HepG2 (cell line): ENCODE results near the gene SLC35A1. TPM values are rescaled to one million over a fixed set of nuclear protein-coding genes. Genes with fewer than 3 reads are reported as not detected.

ENCODE experiments used
- ATAC-seq: fragments of 200-7000 bp; cut with Tn5 transposase; 3 replicates; pipeline ENCODE4 v1.9.1; 2020; ENCODE audit warnings: mild to moderate bottlenecking, moderate library complexity
- BruUV-seq: library from RNA; stranded (reverse); fragments of 400-500 nt; replicated peaks from 2 replicates; lab custom pipeline; 2021; lab: Mats Ljungman, UMichigan
- CTCF ChIA-PET: fragments of 300-600 bp; formaldehyde crosslinking; extraction: SDS; loops from one replicate; lab custom pipeline; 2021; ENCODE audit warnings: low total read pairs, inconsistent platforms, low intra/inter-chr PET ratio; lab: Yijun Ruan, JAX
- POLR2A ChIA-PET: fragments of 350-600 bp; sonication (Branson Sonifier 250); formaldehyde crosslinking; loops from one replicate; lab custom pipeline; 2020; ENCODE audit warnings: antibody characterized with exemption, inconsistent platforms; lab: Yijun Ruan, JAX
- DNase-seq: peaks from one replicate; pipeline ENCODE4 v3.0.0-alpha.2; 2015; ENCODE audit warnings: low spot score
- FAIRE-seq: peaks from 3 replicates; lab custom pipeline; 2011; peaks lifted over from hg19 to GRCh38; lab: Jason Lieb, UNC
- H2AFZ ChIP-seq: one replicate; pipeline ENCODE4 v1.6.1; 2011; ENCODE audit warnings: low read length, inconsistent platforms
- H3K27ac ChIP-seq: fragments of 300-600 bp; 3 replicates; pipeline ENCODE4 v1.8.0; 2011; ENCODE audit warnings: mixed run types, mild to moderate bottlenecking, mixed read lengths, low read length, inconsistent platforms; ENCODE audit not compliant: insufficient read depth; ENCODE audit errors: extremely low read length
- H3K27me3 ChIP-seq, 2 experiments: fragments of 200-600 bp in 1 of 2; 2 replicates in 1 of 2; 3 replicates in 1 of 2; pipeline versions ENCODE4 v1.6.0 to v1.8.0; 2011; ENCODE audit warnings: low read length in 2 of 2, mild to moderate bottlenecking in 2 of 2, moderate library complexity in 2 of 2, inconsistent platforms in 1 of 2; ENCODE audit not compliant: insufficient read depth in 2 of 2, control insufficient read depth in 1 of 2
- H3K36me3 ChIP-seq, 2 experiments: fragments of 200-600 bp in 1 of 2; replicated peaks in 1 of 2; 2 replicates in 1 of 2; 3 replicates in 1 of 2; pipeline versions ENCODE4 v1.5.1 to v1.8.0; 2011; ENCODE audit warnings: low read length in 2 of 2, inconsistent platforms in 1 of 2; ENCODE audit not compliant: insufficient read depth in 2 of 2, control insufficient read depth in 1 of 2
- H3K4me1 ChIP-seq: 2 replicates; pipeline ENCODE4 v1.5.1; 2012; ENCODE audit warnings: low read length, inconsistent platforms; ENCODE audit not compliant: insufficient read depth
- H3K4me2 ChIP-seq: 2 replicates; pipeline ENCODE4 v1.6.0; 2011; ENCODE audit warnings: low read depth, low read length, inconsistent platforms
- H3K4me3 ChIP-seq, 3 experiments: fragments of 200-600 bp in 1 of 3; sonication (generic), shearing (Covaris generic) in 1 of 3; replicated peaks in 1 of 3; 2 replicates each; pipeline ENCODE4 v1.5.1; 2011 to 2016; ENCODE audit warnings: low read length in 3 of 3, inconsistent platforms in 2 of 3, low read depth in 2 of 3, mild to moderate bottlenecking in 2 of 3, control low read depth in 1 of 3, mixed read lengths in 1 of 3; ENCODE audit not compliant: insufficient read depth in 1 of 3
- H3K79me2 ChIP-seq: one replicate; pipeline ENCODE4 v1.6.1; 2011; ENCODE audit warnings: low read length, inconsistent platforms; ENCODE audit not compliant: insufficient read depth
- H3K9ac ChIP-seq: 2 replicates; pipeline ENCODE4 v1.6.0; 2011; ENCODE audit warnings: mild to moderate bottlenecking, low read depth, low read length, inconsistent platforms; ENCODE audit not compliant: insufficient read depth
- H3K9me3 ChIP-seq: 2 replicates; pipeline ENCODE4 v1.5.1; 2012; ENCODE audit warnings: mild to moderate bottlenecking, low read length
- H4K20me1 ChIP-seq: 2 replicates; pipeline ENCODE4 v1.6.0; 2011; ENCODE audit warnings: inconsistent platforms, mild to moderate bottlenecking, low read length, moderate library complexity; ENCODE audit not compliant: insufficient read depth
- ATF7 ChIP-seq, 2 experiments: fragments of 450-650 bp in 1 of 2; sonication (generic) in 1 of 2; formaldehyde crosslinking in 1 of 2; IDR thresholded peaks; 2 replicates each; pipeline versions ENCODE4 v1.4.0 to v1.6.1; 2016 to 2020; ENCODE audit warnings: antibody characterized with exemption in 1 of 2, mild to moderate bottlenecking in 1 of 2, missing genetic modification reagents in 1 of 2
- E2F1 ChIP-seq: sonication (generic); formaldehyde crosslinking; IDR thresholded peaks from 2 replicates; pipeline ENCODE4 v1.5.0; 2020; ENCODE audit warnings: missing genetic modification reagents
- GPN1 ChIP-seq: sonication (generic); formaldehyde crosslinking; IDR thresholded peaks from 2 replicates; pipeline ENCODE4 v1.5.1; 2020; ENCODE audit warnings: missing genetic modification reagents, borderline replicate concordance
- GTF2F1 ChIP-seq: fragments of 150-350 bp; IDR thresholded peaks from 2 replicates; pipeline ENCODE4 v1.6.1; 2014; ENCODE audit warnings: low read length
- MAFG ChIP-seq: sonication (generic); formaldehyde crosslinking; IDR thresholded peaks from 2 replicates; pipeline ENCODE4 v1.5.1; 2020; ENCODE audit warnings: mild to moderate bottlenecking, missing genetic modification reagents
- POLR2A ChIP-seq, 2 experiments: IDR thresholded peaks; 2 replicates each; pipeline ENCODE4 v1.6.1; 2011; ENCODE audit warnings: low read depth in 2 of 2, low read length in 2 of 2, mild to moderate bottlenecking in 1 of 2, moderate library complexity in 1 of 2; ENCODE audit not compliant: insufficient read depth in 1 of 2
- SP140L ChIP-seq: sonication (generic); formaldehyde crosslinking; IDR thresholded peaks from 2 replicates; pipeline ENCODE4 v1.4.0; 2020; ENCODE audit warnings: missing genetic modification reagents, borderline replicate concordance
- SSRP1 ChIP-seq: IDR thresholded peaks from 2 replicates; pipeline ENCODE4 v1.6.1; 2016; ENCODE audit warnings: control low read depth
- TEAD3 ChIP-seq: optimal IDR thresholded peaks from 2 replicates; pipeline ENCODE3; 2016; ENCODE audit warnings: borderline replicate concordance
- ZFP36 ChIP-seq: fragments of 150-350 bp; IDR thresholded peaks from 2 replicates; pipeline ENCODE4 v1.6.1; 2018; ENCODE audit warnings: borderline replicate concordance, low read length, low read depth; ENCODE audit not compliant: partially characterized antibody
- ZNF335 ChIP-seq: sonication (generic); formaldehyde crosslinking; IDR thresholded peaks from 2 replicates; pipeline ENCODE4 v1.4.0; 2020; ENCODE audit warnings: missing genetic modification reagents
- ZNF441 ChIP-seq: sonication (generic); formaldehyde crosslinking; IDR thresholded peaks from 2 replicates; pipeline ENCODE4 v1.7.0; 2021; ENCODE audit warnings: missing genetic modification reagents, borderline replicate concordance
- ZNF773 ChIP-seq: sonication (generic); formaldehyde crosslinking; IDR thresholded peaks from 2 replicates; pipeline ENCODE4 v1.4.0; 2020; ENCODE audit warnings: missing genetic modification reagents, borderline replicate concordance
- ZSCAN25 ChIP-seq: sonication (generic); formaldehyde crosslinking; IDR thresholded peaks from 2 replicates; pipeline ENCODE4 v1.8.0; 2022; ENCODE audit warnings: mild to moderate bottlenecking, missing genetic modification reagents
- WGBS: methylation state at CpG from one replicate; pipeline ENCODE4 v1.1.6; 2017; ENCODE audit warnings: low lambda C conversion rate; 5-methylcytosine and 5-hydroxymethylcytosine counted together
- in situ Hi-C: cut with HindIII; loops from 2 replicates; pipeline ENCODE4 v1.10.0; 2017; ENCODE audit warnings: low pct_unique_long_range_greater_than_20kb; ENCODE audit not compliant: extremely low pct_ligation_motif_present
- intact Hi-C: fragments of 100-400 bp; cut with micrococcal nuclease; formaldehyde crosslinking; loops from one replicate; pipeline ENCODE4 v1.10.0; 2022; ENCODE audit not compliant: unreplicated experiment
- polyA plus RNA-seq, 8 experiments: library from polyadenylated mRNA; depleted of rRNA in 3 of 8; stranded (reverse) in 7 of 8; unstranded in 1 of 8; fragments of >200 nt; fragmentation: Illumina TruSeq in 4 of 8; extraction: Trizol in 4 of 8; gene quantifications; 2 replicates each; pipeline versions ENCODE4 v1.2.1 to v1.2.3, GENCODE V29; 2011 to 2016; ENCODE audit warnings: low read depth in 4 of 8, missing spikeins in 1 of 8, mixed read lengths in 1 of 8; ENCODE audit not compliant: insufficient read depth in 1 of 8
- total RNA-seq, 5 experiments: library from RNA; depleted of rRNA; stranded (reverse); fragments of >200 nt; fragmentation: Illumina TruSeq; extraction: Trizol; gene quantifications; 2 replicates each; pipeline ENCODE4 v1.2.3, GENCODE V29; 2016; ENCODE audit warnings: low read depth in 1 of 5

The SLC35A1 gene
- total and polyA plus RNA-seq, 2 of the 13 experiments (the other 11 are each of a cell fraction or from before 2014, with no cell fraction given) = 24.8 to 25.1 TPM

- H4K20me1 ChIP-seq = no peaks in the 10 kb centered on the region
- WGBS = 67% methylated on average over 2 of the region's 2 CpGs
- CTCF ChIA-PET = no interaction called here
These were observed 28.4 kb upstream of the SLC35A1 start for GRCh38 chr6:87444362-87444761.

DNA sequence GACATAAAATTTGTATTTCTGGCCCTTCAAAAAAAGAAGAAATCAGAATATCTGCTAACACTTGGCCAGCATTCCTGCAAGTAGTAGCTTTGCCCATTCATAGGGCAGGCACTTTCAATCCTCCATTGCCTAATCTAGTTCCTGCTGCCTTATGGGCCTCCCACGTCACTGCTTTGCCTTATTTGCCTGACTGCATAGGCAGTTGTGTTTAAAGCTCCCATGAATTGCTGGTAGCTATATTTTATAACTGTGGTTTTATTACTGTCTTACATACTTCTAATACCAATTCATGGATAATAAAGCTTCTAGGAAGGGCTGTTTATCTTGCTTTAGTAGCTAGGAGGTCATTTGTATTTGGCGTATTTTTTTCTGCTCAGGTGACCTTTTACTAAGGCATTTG is 7.7 kb upstream of the SLC35A1 start:
- POLR2A ChIA-PET = no interaction called here

More at GRCh38 chr6:87444362-87444761, 28.4 kb upstream of the SLC35A1 start:
- H3K4me1 ChIP-seq = no peaks in the 10 kb centered on the region
- peak; percentile 94 for TF ChIP-seq TEAD3 (CRISPR knock-in tag)
- no peak for TF ChIP-seq SP140L (CRISPR knock-in tag)
- no peak for TF ChIP-seq GTF2F1
- TF ChIP-seq SSRP1 (CRISPR knock-in tag) = no peak
- no peak for TF ChIP-seq ZNF335
- peaks cover 0 to 2% of the 10 kb centered on the region in 2 experiments; a peak in 1 of 5 replicates for H3K27me3 ChIP-seq
- no peak overlapping the region for H3K4me2 ChIP-seq
- DNase-seq = peak; percentile 23
- H3K4me3 ChIP-seq = no peak overlapping the region
- intact Hi-C loops = no loop called here
- H3K27ac ChIP-seq = no peak overlapping the region
- POLR2A ChIA-PET = no interaction called here
- no peaks in the 10 kb centered on the region for H3K36me3 ChIP-seq
- ATAC-seq = peak; percentile 41; the same call in 1 of the 3 replicates
- no peaks in the 10 kb centered on the region for H3K9me3 ChIP-seq
- FAIRE-seq = no peak
- in situ Hi-C loops = no loop called here
- H3K79me2 ChIP-seq = no peaks in the 10 kb centered on the region
- no TSS peak for BruUV-seq
- no peak overlapping the region for H2AFZ ChIP-seq
- no peak overlapping the region for H3K9ac ChIP-seq

More for the DNA sequence above, 7.7 kb upstream of the SLC35A1 start:
- H3K79me2 ChIP-seq = no peaks in the 10 kb centered on the region
- H3K4me3 ChIP-seq = no peak overlapping the region
- no peaks in the 10 kb centered on the region for H3K9me3 ChIP-seq
- no peak for TF ChIP-seq ZSCAN25 (CRISPR knock-in tag)
- no peak for TF ChIP-seq ATF7 (IDR thresholded peaks at IDR 0.05)
- no peak for TF ChIP-seq ATF7 (CRISPR knock-in tag; IDR thresholded peaks at IDR 0.05)
- no peak for TF ChIP-seq MAFG (CRISPR knock-in tag)
- TF ChIP-seq GPN1 (CRISPR knock-in tag) = no peak
- TF ChIP-seq POLR2A (IDR thresholded peaks at IDR 0.05; ENCODE audit: insufficient read depth in 1 of 2, low read depth in 2 of 2, low read length in 2 of 2) = no peak
- TF ChIP-seq ZNF441 (CRISPR knock-in tag) = no peak
- TF ChIP-seq ZNF773 (CRISPR knock-in tag) = no peak
- no peak for TF ChIP-seq E2F1 (CRISPR knock-in tag)
- TF ChIP-seq ZFP36 = no peak
- WGBS = 68% methylated on average over 2 of the region's 2 CpGs
- no peak overlapping the region for H3K9ac ChIP-seq
- in situ Hi-C loops (no loop called here), intact Hi-C loops (no loop called here)
- no peaks in the 10 kb centered on the region for H4K20me1 ChIP-seq
- BruUV-seq = no TSS peak
- no peak for ATAC-seq
- FAIRE-seq = no peak
- H2AFZ ChIP-seq = no peak overlapping the region
- no peak overlapping the region for H3K27ac ChIP-seq
- no peaks in the 10 kb centered on the region for H3K4me1 ChIP-seq
- CTCF ChIA-PET = no interaction called here
- no peak for DNase-seq
- no peak overlapping the region for H3K4me2 ChIP-seq
- H3K36me3 ChIP-seq = no peaks in the 10 kb centered on the region
- no peaks in the 10 kb centered on the region for H3K27me3 ChIP-seq
